Sciatic nerve (tissue), 2 donors: ENCODE results near the gene TSR3. TPM values are rescaled to one million over a fixed set of nuclear protein-coding genes. Genes with fewer than 3 reads are reported as not detected.

Experiments used
- ATAC-seq: fragments of 200-7000 bp; cut with Tn5 transposase; one replicate; pipeline ENCODE4 v1.9.1; 2020; ENCODE audit warnings: mild to moderate bottlenecking, moderate library complexity
- DNase-seq: peaks from one replicate; pipeline ENCODE4 v3.0.0-alpha.2; 2020; ENCODE audit warnings: low spot score
- intact Hi-C: fragments of 100-400 bp; cut with DNase I; formaldehyde crosslinking; loops from one replicate; pipeline ENCODE4 v1.14.2; 2022
- total RNA-seq: library from RNA; stranded (reverse); fragmentation: NEBNext Ultra II Directional; extraction: Animal tissue kit (Norgen Biotek cat#: 25700); gene quantifications from one replicate; pipeline ENCODE4 v1.2.1, GENCODE V29; 2021
- donor health status: DM: no; HTN: no; CAD: no.
- donor health status: DM: no; HTN: no; CAD: no.

TSR3 gene
- total RNA-seq, 1 donor from 2014 or later = 35.8 TPM

GRCh38 chr16:1299868-1300203 is 51.8 kb downstream of the TSR3 start:
- DNase-seq (no peak), ATAC-seq (no peak)
- intact Hi-C loops = no loop called here

Other genes starting within 250 kb of the TSR3 start
- gene CACNA1H, start 198.8 kb downstream of the TSR3 start, total RNA-seq = 4.1 TPM
- gene TPSG1, start 126.6 kb downstream of the TSR3 start, total RNA-seq = 0.45 TPM
- 18.5 TPM for gene TPSB2, start 121.7 kb downstream of the TSR3 start, total RNA-seq
- gene TPSAB1, start 111.2 kb downstream of the TSR3 start, total RNA-seq = 11.5 TPM
- 0.27 TPM for gene TPSD1, start 95.8 kb downstream of the TSR3 start, total RNA-seq
- 95.7 TPM for gene UBE2I, start 42.2 kb downstream of the TSR3 start, total RNA-seq
- gene BAIAP3, start 18.2 kb downstream of the TSR3 start, total RNA-seq = 3.9 TPM
- 82.2 TPM for gene GNPTG, start 53 bp upstream of the TSR3 start, total RNA-seq
- 45.5 TPM for gene UNKL, start 62.8 kb upstream of the TSR3 start, total RNA-seq
- gene UQCC4, start 68.9 kb upstream of the TSR3 start, total RNA-seq = 7.3 TPM
- not detected for gene PERCC1, start 79.2 kb upstream of the TSR3 start, total RNA-seq
- gene CCDC154, start 92.7 kb upstream of the TSR3 start, total RNA-seq = 3.3 TPM
- 67.0 TPM for gene CLCN7, start 123.2 kb upstream of the TSR3 start, total RNA-seq
- not detected for gene PTX4, start 137.1 kb upstream of the TSR3 start, total RNA-seq
- gene TELO2, start 141.5 kb upstream of the TSR3 start, total RNA-seq = 27.9 TPM
- gene TMEM204, start 181.8 kb upstream of the TSR3 start, total RNA-seq = 20.4 TPM